ENCODE data around the gene KCNJ6. TPM values are rescaled to one million over a fixed set of nuclear protein-coding genes. Genes with fewer than 3 reads are reported as not detected.
A peak's percentile ranks its signal among the peaks of the same experiment; 100 is the strongest.

KCNJ6 gene
- total and polyA plus RNA-seq, 10 of the 15 experiments (the other 5 are each of a cell fraction or from before 2014, with no cell fraction given), result 0.03 to 0.07 (median 0.04) TPM; not detected in 7

DNA sequence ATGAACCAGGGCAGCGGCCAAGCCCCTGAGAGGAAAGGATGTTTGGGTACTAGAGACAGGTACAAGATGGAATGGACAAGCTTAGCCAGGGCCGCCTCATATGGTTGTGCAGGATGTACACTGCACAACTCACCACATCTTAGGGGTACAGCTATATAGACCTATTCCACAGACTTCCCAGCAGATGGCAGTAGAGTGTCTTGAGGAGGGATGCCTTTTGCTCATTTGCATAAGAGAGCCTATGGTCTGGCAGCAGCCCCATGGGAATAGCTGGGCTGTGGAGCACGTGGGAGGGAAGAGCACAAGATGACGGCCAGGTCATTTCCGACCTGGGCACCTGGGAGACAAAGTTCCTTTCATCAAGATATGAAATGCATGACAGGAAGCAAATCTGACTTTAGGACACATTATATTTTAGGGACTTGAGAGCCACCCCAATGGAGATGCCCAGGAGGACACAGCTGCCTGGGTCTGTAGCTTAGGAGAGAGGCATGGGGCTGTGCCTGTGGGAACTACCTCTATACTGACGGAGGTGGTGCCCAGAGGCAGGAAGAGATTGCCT is 215.5 kb downstream of the KCNJ6 start:
- ChIA-PET POLR2A (no interaction called here), RAD21 (ENCODE audit: unreplicated experiment) (interaction anchor here (1.1 to 1.4 kb wide), 4 partner anchors 11 to 652 kb away, joined by 3 to 8 read pairs (median 5); no protein-coding TSS in a partner anchor), CTCF (interaction anchor here (0.8 to 2.3 kb wide), 14 partner anchors 8 to 652 kb away, joined by 3 to 21 read pairs (median 4); no protein-coding TSS in a partner anchor), SMC1A (ENCODE audit: uncharacterized antibody, unreplicated experiment) (interaction anchor here (0.9 to 2.3 kb wide), 7 partner anchors 12 to 652 kb away, joined by 3 to 6 read pairs (median 3); no protein-coding TSS in a partner anchor)
- H3K4me1 ChIP-seq (ENCODE audit: control insufficient read depth, insufficient read depth, low read length), result no peaks in the 10 kb centered on the region; the same call in 1 of the 2 replicates
- H2AFZ ChIP-seq (ENCODE audit: control insufficient read depth, low read depth, low read length), result no peak overlapping the region
- DNase-seq (ENCODE audit: low read depth, low spot score) (peak; percentile 56), ATAC-seq (peak; percentile 99), FAIRE-seq (peak; percentile 87)
- BruUV-seq (replicated peaks), result no TSS peak
- no peaks in the 10 kb centered on the region for H3K9me3 ChIP-seq (replicated peaks; ENCODE audit: control insufficient read depth, insufficient read depth, low read length)
- no peak overlapping the region for H3K27ac ChIP-seq (ENCODE audit: control insufficient read depth, insufficient read depth)
- WGBS (ENCODE audit: insufficient coverage, insufficient replicate concordance, low lambda C conversion rate, missing lambda C conversion rate), result 1% methylated on average over 6 of the region's 6 CpGs
- peaks cover 0 to 1% of the 10 kb centered on the region in 2 experiments; a peak in 1 of 4 replicates for H3K27me3 ChIP-seq (replicated peaks in 1 of 2; ENCODE audit: control insufficient read depth in 2 of 2, insufficient read depth in 2 of 2, low read length in 1 of 2)
- H3K36me3 ChIP-seq (ENCODE audit: control insufficient read depth in 2 of 2, insufficient read depth in 2 of 2, low read length in 1 of 2), result no peaks in the 10 kb centered on the region
- no peak overlapping the region for H3K4me3 ChIP-seq
- no peaks in the 10 kb centered on the region for H4K20me1 ChIP-seq (ENCODE audit: control insufficient read depth, insufficient read depth)
- H3K9ac ChIP-seq (ENCODE audit: control insufficient read depth, insufficient read depth, low read length), result no peak overlapping the region
- no peak overlapping the region for H3K4me2 ChIP-seq (ENCODE audit: control insufficient read depth, insufficient read depth)
- no peaks in the 10 kb centered on the region for H3K79me2 ChIP-seq (ENCODE audit: control insufficient read depth, insufficient read depth, low read length)
- in situ Hi-C loops (cut with MboI), result no loop called here
- intact Hi-C loops (cut with micrococcal nuclease; ENCODE audit: unreplicated experiment), result loop anchor here (1.0 kb wide), 1 partner anchor 426 kb away; no protein-coding TSS in a partner anchor
- no peak for TF ChIP-seq CHD1 (IDR thresholded peaks at IDR 0.05; ENCODE audit: low read depth, low read length)
- TF ChIP-seq WRNIP1 (IDR thresholded peaks at IDR 0.05; ENCODE audit: borderline replicate concordance, low read depth, low read length), result no peak
- TF ChIP-seq NBN (IDR thresholded peaks at IDR 0.05), result no peak
- TF ChIP-seq, protein P1, sequence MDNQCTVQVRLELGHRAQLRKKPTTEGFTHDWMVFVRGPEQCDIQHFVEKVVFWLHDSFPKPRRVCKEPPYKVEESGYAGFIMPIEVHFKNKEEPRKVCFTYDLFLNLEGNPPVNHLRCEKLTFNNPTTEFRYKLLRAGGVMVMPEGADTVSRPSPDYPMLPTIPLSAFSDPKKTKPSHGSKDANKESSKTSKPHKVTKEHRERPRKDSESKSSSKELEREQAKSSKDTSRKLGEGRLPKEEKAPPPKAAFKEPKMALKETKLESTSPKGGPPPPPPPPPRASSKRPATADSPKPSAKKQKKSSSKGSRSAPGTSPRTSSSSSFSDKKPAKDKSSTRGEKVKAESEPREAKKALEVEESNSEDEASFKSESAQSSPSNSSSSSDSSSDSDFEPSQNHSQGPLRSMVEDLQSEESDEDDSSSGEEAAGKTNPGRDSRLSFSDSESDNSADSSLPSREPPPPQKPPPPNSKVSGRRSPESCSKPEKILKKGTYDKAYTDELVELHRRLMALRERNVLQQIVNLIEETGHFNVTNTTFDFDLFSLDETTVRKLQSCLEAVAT (IDR thresholded peaks at IDR 0.05), result no peak
- peak; percentile 62 for TF ChIP-seq RAD21 (IDR thresholded peaks at IDR 0.05; ENCODE audit: insufficient read depth, low read depth, low read length)
- TF ChIP-seq MTA2 (IDR thresholded peaks at IDR 0.05; ENCODE audit: low read depth), result no peak
- TF ChIP-seq NR2C2 (IDR thresholded peaks at IDR 0.05; ENCODE audit: borderline replicate concordance, control insufficient read depth, insufficient read length, low read depth), result no peak
- TF ChIP-seq MEF2B (IDR thresholded peaks at IDR 0.05; ENCODE audit: partially characterized antibody, poor library complexity, severe bottlenecking), result peak; percentile 91
- TF ChIP-seq SREBF1 (IDR thresholded peaks at IDR 0.05; ENCODE audit: low read length), result no peak
- no peak for TF ChIP-seq SIN3A (IDR thresholded peaks at IDR 0.05; ENCODE audit: low read depth, low read length)
- TF ChIP-seq POU2F2 (IDR thresholded peaks at IDR 0.05; ENCODE audit: borderline replicate concordance, low read depth, low read length), result peak; percentile 98; the same call in 2 of the 3 replicates
- TF ChIP-seq CHD4 (IDR thresholded peaks at IDR 0.05), result no peak
- 0 out of 3 replicates have a peak, but pooled peaks of 1 of the 2 experiments have one; percentile 16 for TF ChIP-seq EGR1 (IDR thresholded peaks at IDR 0.05; ENCODE audit: borderline replicate concordance in 1 of 2, low read depth in 2 of 2, low read length in 2 of 2)
- TF ChIP-seq BHLHE40 (IDR thresholded peaks at IDR 0.05; ENCODE audit: borderline replicate concordance in 1 of 2, low read depth in 2 of 2, low read length in 1 of 2), result peak; percentile 46 to 51; a peak in 3 of 4 replicates
- TF ChIP-seq, protein P2, sequence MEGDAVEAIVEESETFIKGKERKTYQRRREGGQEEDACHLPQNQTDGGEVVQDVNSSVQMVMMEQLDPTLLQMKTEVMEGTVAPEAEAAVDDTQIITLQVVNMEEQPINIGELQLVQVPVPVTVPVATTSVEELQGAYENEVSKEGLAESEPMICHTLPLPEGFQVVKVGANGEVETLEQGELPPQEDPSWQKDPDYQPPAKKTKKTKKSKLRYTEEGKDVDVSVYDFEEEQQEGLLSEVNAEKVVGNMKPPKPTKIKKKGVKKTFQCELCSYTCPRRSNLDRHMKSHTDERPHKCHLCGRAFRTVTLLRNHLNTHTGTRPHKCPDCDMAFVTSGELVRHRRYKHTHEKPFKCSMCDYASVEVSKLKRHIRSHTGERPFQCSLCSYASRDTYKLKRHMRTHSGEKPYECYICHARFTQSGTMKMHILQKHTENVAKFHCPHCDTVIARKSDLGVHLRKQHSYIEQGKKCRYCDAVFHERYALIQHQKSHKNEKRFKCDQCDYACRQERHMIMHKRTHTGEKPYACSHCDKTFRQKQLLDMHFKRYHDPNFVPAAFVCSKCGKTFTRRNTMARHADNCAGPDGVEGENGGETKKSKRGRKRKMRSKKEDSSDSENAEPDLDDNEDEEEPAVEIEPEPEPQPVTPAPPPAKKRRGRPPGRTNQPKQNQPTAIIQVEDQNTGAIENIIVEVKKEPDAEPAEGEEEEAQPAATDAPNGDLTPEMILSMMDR (IDR thresholded peaks at IDR 0.05 in 2 of 3, conservative IDR thresholded peaks at IDR 0.05 in 1 of 3; ENCODE audit: control insufficient read depth in 2 of 3, extremely low read depth in 1 of 3, insufficient read depth in 1 of 3, low read depth in 3 of 3, low read length in 3 of 3), result peak; percentile 59 to 66 (median 66)
- TF ChIP-seq RFX5 (IDR thresholded peaks at IDR 0.05; ENCODE audit: low read depth, low read length), result no peak
- TF ChIP-seq, protein P3, sequence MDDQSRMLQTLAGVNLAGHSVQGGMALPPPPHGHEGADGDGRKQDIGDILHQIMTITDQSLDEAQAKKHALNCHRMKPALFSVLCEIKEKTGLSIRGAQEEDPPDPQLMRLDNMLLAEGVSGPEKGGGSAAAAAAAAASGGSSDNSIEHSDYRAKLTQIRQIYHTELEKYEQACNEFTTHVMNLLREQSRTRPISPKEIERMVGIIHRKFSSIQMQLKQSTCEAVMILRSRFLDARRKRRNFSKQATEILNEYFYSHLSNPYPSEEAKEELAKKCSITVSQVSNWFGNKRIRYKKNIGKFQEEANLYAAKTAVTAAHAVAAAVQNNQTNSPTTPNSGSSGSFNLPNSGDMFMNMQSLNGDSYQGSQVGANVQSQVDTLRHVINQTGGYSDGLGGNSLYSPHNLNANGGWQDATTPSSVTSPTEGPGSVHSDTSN (IDR thresholded peaks at IDR 0.05; ENCODE audit: insufficient replicate concordance, low read depth, low read length), result no peak
- no peak for TF ChIP-seq IRF4 (IDR thresholded peaks at IDR 0.05; ENCODE audit: low read depth, low read length)
- TF ChIP-seq HDAC6 (IDR thresholded peaks at IDR 0.05; ENCODE audit: unreplicated experiment), result no peak
- no peak for TF ChIP-seq RELA (IDR thresholded peaks at IDR 0.05; ENCODE audit: borderline replicate concordance, partially characterized antibody)

Data from GM12878 (cell line).